GM12878 (cell line): ENCODE data around the gene CRIM1. TPM values are rescaled to one million over a fixed set of nuclear protein-coding genes. Genes with fewer than 3 reads are reported as not detected.

Source experiments
- ATAC-seq: fragments of 200-7000 bp; cut with Tn5 transposase; 3 replicates; pipeline ENCODE4 v1.9.1; 2020; ENCODE audit warnings: mild to moderate bottlenecking, moderate library complexity
- BruUV-seq: library from RNA; stranded (reverse); fragments of 400-500 nt; replicated peaks from 2 replicates; lab custom pipeline; 2021; lab: Mats Ljungman, UMichigan
- CTCF ChIA-PET: fragments of 300-600 bp; sonication (Branson Sonifier 250); formaldehyde crosslinking; extraction: SDS; loops from one replicate; lab custom pipeline; 2021; ENCODE audit warnings: inconsistent platforms; lab: Yijun Ruan, JAX
- POLR2A ChIA-PET: fragments of 350-600 bp; formaldehyde crosslinking; extraction: SDS; loops from one replicate; lab custom pipeline; 2021; ENCODE audit warnings: inconsistent platforms; lab: Charles Lee
- RAD21 ChIA-PET: fragments of 300-600 bp; sonication (Branson Sonifier 250); formaldehyde crosslinking; loops from one replicate; lab custom pipeline; 2023; ENCODE audit warnings: antibody characterized with exemption; ENCODE audit not compliant: unreplicated experiment; lab: Charles Lee
- SMC1A ChIA-PET: fragments of 300-600 bp; sonication (Branson Sonifier 250); formaldehyde crosslinking; loops from one replicate; lab custom pipeline; 2023; ENCODE audit not compliant: unreplicated experiment, uncharacterized antibody; lab: Charles Lee
- DNase-seq: peaks from one replicate; pipeline ENCODE4 v3.0.0-alpha.2; 2011; ENCODE audit warnings: low read depth, low spot score
- FAIRE-seq: peaks from 3 replicates; lab custom pipeline; 2011; peaks lifted over from hg19 to GRCh38; lab: Jason Lieb, UNC
- H2AFZ ChIP-seq: 2 replicates; pipeline ENCODE4 v1.6.0; 2011; ENCODE audit warnings: low read depth, low read length, control low read depth; ENCODE audit not compliant: control insufficient read depth
- H3K27ac ChIP-seq: 2 replicates; pipeline ENCODE4 v1.5.1; 2011; ENCODE audit warnings: control low read depth; ENCODE audit not compliant: control insufficient read depth, insufficient read depth
- H3K27me3 ChIP-seq, 2 experiments: replicated peaks in 1 of 2; 2 replicates each; pipeline versions ENCODE4 v1.6.0 to v1.6.1; 2011; ENCODE audit warnings: low read length in 1 of 2; ENCODE audit not compliant: control insufficient read depth in 2 of 2, insufficient read depth in 2 of 2
- H3K36me3 ChIP-seq, 2 experiments: 2 replicates each; pipeline ENCODE4 v1.5.1; 2011; ENCODE audit warnings: low read length in 1 of 2; ENCODE audit not compliant: control insufficient read depth in 2 of 2, insufficient read depth in 2 of 2
- H3K4me1 ChIP-seq: 2 replicates; pipeline ENCODE4 v1.6.1; 2011; ENCODE audit warnings: mild to moderate bottlenecking, low read length, moderate library complexity, mixed read lengths; ENCODE audit not compliant: control insufficient read depth, insufficient read depth
- H3K4me2 ChIP-seq: 2 replicates; pipeline ENCODE4 v1.6.0; 2011; ENCODE audit warnings: control low read depth; ENCODE audit not compliant: control insufficient read depth, insufficient read depth
- H3K4me3 ChIP-seq: fragments of 200-600 bp; sonication (generic); 2 replicates; pipeline ENCODE4 v1.5.1; 2016
- H3K79me2 ChIP-seq: 2 replicates; pipeline ENCODE4 v1.6.0; 2011; ENCODE audit warnings: low read length; ENCODE audit not compliant: control insufficient read depth, insufficient read depth
- H3K9ac ChIP-seq: 2 replicates; pipeline ENCODE4 v1.8.0; 2011; ENCODE audit warnings: low read length, control low read depth, mixed read lengths; ENCODE audit not compliant: control insufficient read depth, insufficient read depth
- H3K9me3 ChIP-seq: replicated peaks from 3 replicates; pipeline ENCODE4 v1.5.1; 2011; ENCODE audit warnings: mild to moderate bottlenecking, low read length; ENCODE audit not compliant: control insufficient read depth, insufficient read depth
- H4K20me1 ChIP-seq: 2 replicates; pipeline ENCODE4 v1.6.0; 2011; ENCODE audit not compliant: control insufficient read depth, insufficient read depth
- CHD4 ChIP-seq: fragments of 200-600 bp; sonication (generic); IDR thresholded peaks from 2 replicates; pipeline ENCODE4 v1.6.1; 2016; ENCODE audit warnings: mild to moderate bottlenecking
- E2F8 ChIP-seq: fragments of 450-650 bp; IDR thresholded peaks from 2 replicates; pipeline ENCODE4 v1.6.1; 2018; ENCODE audit warnings: mild to moderate bottlenecking, low read depth, moderate library complexity; ENCODE audit not compliant: partially characterized antibody
- ESRRA ChIP-seq: IDR thresholded peaks from 2 replicates; pipeline ENCODE4 v1.6.1; 2012; ENCODE audit warnings: mild to moderate bottlenecking, low read length, improper control_type of control experiment
- EZH2 ChIP-seq: IDR thresholded peaks from 2 replicates; pipeline ENCODE4 v1.6.1; 2012; ENCODE audit warnings: low read depth, mild to moderate bottlenecking, control low read depth, inconsistent platforms, low read length, borderline replicate concordance; ENCODE audit not compliant: control insufficient read depth
- FOS ChIP-seq: IDR thresholded peaks from 3 replicates; pipeline ENCODE4 v1.6.1; 2011; ENCODE audit warnings: borderline replicate concordance; ENCODE audit not compliant: insufficient read length; ENCODE audit errors: extremely low read depth
- HCFC1 ChIP-seq: fragments of 150-350 bp; IDR thresholded peaks from 2 replicates; pipeline ENCODE4 v1.6.1; 2014; ENCODE audit warnings: low read length
- MYB ChIP-seq: fragments of 150-350 bp; IDR thresholded peaks from 2 replicates; pipeline ENCODE4 v1.6.1; 2014; ENCODE audit warnings: mild to moderate bottlenecking, low read depth, low read length, borderline replicate concordance
- PML ChIP-seq: IDR thresholded peaks from 2 replicates; pipeline ENCODE4 v1.6.1; 2012; ENCODE audit warnings: low read length, inconsistent platforms
- RFX5 ChIP-seq: IDR thresholded peaks from 2 replicates; pipeline ENCODE4 v1.6.1; 2011; ENCODE audit warnings: low read depth, low read length, improper control_type of control experiment
- SRF ChIP-seq, 2 experiments: IDR thresholded peaks; 2 replicates each; pipeline ENCODE4 v1.6.1; 2011; ENCODE audit warnings: low read depth in 2 of 2, low read length in 2 of 2, mild to moderate bottlenecking in 1 of 2, moderate library complexity in 1 of 2
- USF2 ChIP-seq: IDR thresholded peaks from 2 replicates; pipeline ENCODE4 v1.6.1; 2011; ENCODE audit warnings: low read depth, low read length, improper control_type of control experiment, borderline replicate concordance
- WGBS: methylation state at CpG from one replicate; pipeline ENCODE4 v1.1.6; 2016; ENCODE audit warnings: low lambda C conversion rate; ENCODE audit not compliant: insufficient replicate concordance, insufficient coverage; ENCODE audit errors: missing lambda C conversion rate; 5-methylcytosine and 5-hydroxymethylcytosine counted together
- in situ Hi-C: fragments of 300-500 bp; cut with MboI; formaldehyde crosslinking; loops from 9 replicates; pipeline ENCODE4 v1.14.3; 2018; ENCODE audit warnings: mixed read lengths
- intact Hi-C: fragments of 100-400 bp; cut with micrococcal nuclease; formaldehyde crosslinking; loops from one replicate; pipeline ENCODE4 v1.14.2; 2022; ENCODE audit not compliant: unreplicated experiment
- polyA plus RNA-seq, 11 experiments: library from polyadenylated mRNA; depleted of rRNA in 4 of 11; unstranded in 6 of 11; stranded (reverse) in 5 of 11; fragments of >200 nt; fragmentation: Nextera tagmentation in 4 of 11; fragmentation: Illumina TruSeq in 1 of 11; extraction: Ambion mirVana in 4 of 11; extraction: Trizol in 1 of 11; gene quantifications; 1 replicate in 1 of 11; 2 replicates in 10 of 11; pipeline versions ENCODE4 v1.2.1 to v1.2.3, GENCODE V29; 2011 to 2016; ENCODE audit warnings: inconsistent platforms in 2 of 11, missing spikeins in 2 of 11, low read depth in 1 of 11
- total RNA-seq, 4 experiments: library from RNA; depleted of rRNA in 3 of 4; stranded (reverse); fragments of >200 nt in 3 of 4; fragmentation: Illumina TruSeq in 1 of 4; extraction: Trizol in 1 of 4; gene quantifications; 2 replicates each; pipeline versions ENCODE4 v1.2.1 to v1.2.3, GENCODE V29; 2013 to 2021

Gene CRIM1
- total and polyA plus RNA-seq, 10 of the 15 experiments (the other 5 are each of a cell fraction or from before 2014, with no cell fraction given): 0.42 to 7.4 (median 3.1) TPM

- Histone ChIP-seq H2AFZ (no peak overlapping the region), H3K27me3 (no peaks in the 10 kb centered on the region; a peak in 1 of 4 replicates), H3K9me3 (no peaks in the 10 kb centered on the region), H3K4me2 (no peak overlapping the region), H3K36me3 (no peaks in the 10 kb centered on the region), H3K27ac (no peak overlapping the region)
- 22% methylated on average over 5 of the region's 5 CpGs for WGBS
- ATAC-seq: no peak
- RAD21 ChIA-PET: no interaction called here
- BruUV-seq: no TSS peak
- FAIRE-seq: no peak
- SMC1A ChIA-PET: interaction anchor here (1.1 to 1.5 kb wide), 3 partner anchors 9 to 19 kb away, joined by 3 to 4 read pairs (median 3); no protein-coding TSS in a partner anchor
- in situ Hi-C loops: no loop called here
- POLR2A ChIA-PET: interaction anchor here (0.7 kb wide), 2 partner anchors 41 to 227 kb away, joined by 3 to 4 read pairs; no protein-coding TSS in a partner anchor
- no peak for DNase-seq
- TF ChIP-seq RFX5 (no peak), E2F8 (no peak)
- TF ChIP-seq, all 136 proteins: peak for 0
- CTCF ChIA-PET: interaction anchor here (1.3 to 1.4 kb wide), 2 partner anchors 324 to 464 kb away, joined by 3 read pairs; no protein-coding TSS in a partner anchor
- H3K4me3 ChIP-seq: no peak overlapping the region
- no peak overlapping the region for H3K9ac ChIP-seq
- no peaks in the 10 kb centered on the region for H3K4me1 ChIP-seq
- no peaks in the 10 kb centered on the region for H4K20me1 ChIP-seq
- intact Hi-C loops: loop anchor here (10.0 kb wide), 1 partner anchor 461 kb away; no protein-coding TSS in a partner anchor
- no peaks in the 10 kb centered on the region for H3K79me2 ChIP-seq
Measured at GRCh38 chr2:36335597-36335996, 20.0 kb upstream of the CRIM1 start.

- FAIRE-seq: no peak
- intact Hi-C loops: loop anchor here (10.0 kb wide), 1 partner anchor 462 kb away; no protein-coding TSS in a partner anchor
- no peak overlapping the region for H2AFZ ChIP-seq
- WGBS: 96% methylated on average over 2 of the region's 2 CpGs
- no peaks in the 10 kb centered on the region for H3K9me3 ChIP-seq
- no peak for TF ChIP-seq CHD4
- no peak for TF ChIP-seq MYB
- TF ChIP-seq ESRRA: no peak
- no peak for TF ChIP-seq PML
- no peak for TF ChIP-seq USF2
- TF ChIP-seq FOS: no peak
- TF ChIP-seq EZH2: no peak
- no peak for TF ChIP-seq SRF (IDR thresholded peaks at IDR 0.05; ENCODE audit: low read depth in 2 of 2, low read length in 2 of 2)
- TF ChIP-seq HCFC1: no peak
- BruUV-seq: no TSS peak
- no peak for DNase-seq
- ChIA-PET POLR2A (interaction anchor here (0.7 kb wide), 1 partner anchor 226 kb away, joined by 3 read pairs; no protein-coding TSS in a partner anchor), CTCF (interaction anchor here (0.8 to 1.4 kb wide), 2 partner anchors 16 to 324 kb away, joined by 3 read pairs; no protein-coding TSS in a partner anchor), SMC1A (interaction anchor here (1.3 to 1.4 kb wide), 2 partner anchors 25 to 100 kb away, joined by 3 to 4 read pairs; no protein-coding TSS in a partner anchor), RAD21 (no interaction called here)
- no peak overlapping the region for H3K27ac ChIP-seq
- no peak overlapping the region for H3K4me3 ChIP-seq
- in situ Hi-C loops: no loop called here
- ATAC-seq: no peak
- H3K27me3 ChIP-seq: no peaks in the 10 kb centered on the region; a peak in 1 of 4 replicates
- no peaks in the 10 kb centered on the region for H3K36me3 ChIP-seq
- H4K20me1 ChIP-seq: no peaks in the 10 kb centered on the region
- no peaks in the 10 kb centered on the region for H3K4me1 ChIP-seq
- H3K79me2 ChIP-seq: no peaks in the 10 kb centered on the region
- H3K9ac ChIP-seq: no peak overlapping the region
- no peak overlapping the region for H3K4me2 ChIP-seq
Measured at GRCh38 chr2:36336321-36336720, 19.3 kb upstream of the CRIM1 start.
